Measurements from ENCODE around the gene SIK1.

The SIK1 gene

DNA sequence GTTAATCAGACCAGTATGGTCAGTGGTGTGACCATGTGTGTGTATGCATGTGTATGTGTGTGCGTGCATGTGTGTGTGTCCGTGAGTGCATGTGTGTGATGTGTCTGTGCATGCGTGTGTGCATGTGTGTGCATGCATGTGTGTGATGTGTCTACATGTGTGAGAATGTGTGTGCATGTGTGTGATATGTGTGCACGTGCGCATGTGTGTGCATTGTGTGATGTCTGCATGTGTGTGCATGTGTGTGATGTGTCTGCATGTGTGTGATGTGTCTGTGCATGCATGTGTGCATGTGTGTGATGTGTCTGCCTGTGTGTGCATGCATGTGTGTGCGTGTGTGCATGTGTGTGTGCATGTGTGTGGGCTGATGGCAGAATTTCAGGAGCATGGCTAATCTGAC, 58.2 kb downstream of the SIK1 start:
- TF ChIP-seq, protein P1, sequence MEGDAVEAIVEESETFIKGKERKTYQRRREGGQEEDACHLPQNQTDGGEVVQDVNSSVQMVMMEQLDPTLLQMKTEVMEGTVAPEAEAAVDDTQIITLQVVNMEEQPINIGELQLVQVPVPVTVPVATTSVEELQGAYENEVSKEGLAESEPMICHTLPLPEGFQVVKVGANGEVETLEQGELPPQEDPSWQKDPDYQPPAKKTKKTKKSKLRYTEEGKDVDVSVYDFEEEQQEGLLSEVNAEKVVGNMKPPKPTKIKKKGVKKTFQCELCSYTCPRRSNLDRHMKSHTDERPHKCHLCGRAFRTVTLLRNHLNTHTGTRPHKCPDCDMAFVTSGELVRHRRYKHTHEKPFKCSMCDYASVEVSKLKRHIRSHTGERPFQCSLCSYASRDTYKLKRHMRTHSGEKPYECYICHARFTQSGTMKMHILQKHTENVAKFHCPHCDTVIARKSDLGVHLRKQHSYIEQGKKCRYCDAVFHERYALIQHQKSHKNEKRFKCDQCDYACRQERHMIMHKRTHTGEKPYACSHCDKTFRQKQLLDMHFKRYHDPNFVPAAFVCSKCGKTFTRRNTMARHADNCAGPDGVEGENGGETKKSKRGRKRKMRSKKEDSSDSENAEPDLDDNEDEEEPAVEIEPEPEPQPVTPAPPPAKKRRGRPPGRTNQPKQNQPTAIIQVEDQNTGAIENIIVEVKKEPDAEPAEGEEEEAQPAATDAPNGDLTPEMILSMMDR (IDR thresholded peaks at IDR 0.05), result no peak

DNA sequence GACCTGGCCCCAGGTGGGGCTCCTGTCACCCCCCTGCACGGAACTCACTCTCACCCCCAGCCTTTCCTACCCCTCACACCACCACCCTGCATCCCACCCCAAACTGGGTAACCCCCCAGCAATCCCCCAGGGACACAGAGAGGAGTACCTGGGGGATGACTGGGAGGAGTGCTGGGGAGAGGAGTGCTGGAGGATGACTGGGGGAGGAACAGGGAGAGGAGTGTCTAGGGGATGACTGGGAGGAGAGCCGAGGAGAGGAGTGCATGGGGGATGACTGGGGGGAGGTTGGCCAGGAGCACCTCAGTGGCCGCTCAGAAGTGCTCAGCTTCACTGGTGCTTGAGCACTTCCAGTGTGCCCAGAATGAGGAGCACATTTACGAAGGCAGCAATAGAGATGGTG, 59.1 kb downstream of the SIK1 start:
- TF ChIP-seq, protein P1 (IDR thresholded peaks at IDR 0.05), result no peak

- TF ChIP-seq, protein P1 (IDR thresholded peaks at IDR 0.05), result no peak
These were observed 59.6 kb downstream of the SIK1 start for GRCh38 chr21:43367296-43367695.

GRCh38 chr21:43366656-43367055, 60.3 kb downstream of the SIK1 start:
- TF ChIP-seq, protein P1 (IDR thresholded peaks at IDR 0.05), result no peak

DNA sequence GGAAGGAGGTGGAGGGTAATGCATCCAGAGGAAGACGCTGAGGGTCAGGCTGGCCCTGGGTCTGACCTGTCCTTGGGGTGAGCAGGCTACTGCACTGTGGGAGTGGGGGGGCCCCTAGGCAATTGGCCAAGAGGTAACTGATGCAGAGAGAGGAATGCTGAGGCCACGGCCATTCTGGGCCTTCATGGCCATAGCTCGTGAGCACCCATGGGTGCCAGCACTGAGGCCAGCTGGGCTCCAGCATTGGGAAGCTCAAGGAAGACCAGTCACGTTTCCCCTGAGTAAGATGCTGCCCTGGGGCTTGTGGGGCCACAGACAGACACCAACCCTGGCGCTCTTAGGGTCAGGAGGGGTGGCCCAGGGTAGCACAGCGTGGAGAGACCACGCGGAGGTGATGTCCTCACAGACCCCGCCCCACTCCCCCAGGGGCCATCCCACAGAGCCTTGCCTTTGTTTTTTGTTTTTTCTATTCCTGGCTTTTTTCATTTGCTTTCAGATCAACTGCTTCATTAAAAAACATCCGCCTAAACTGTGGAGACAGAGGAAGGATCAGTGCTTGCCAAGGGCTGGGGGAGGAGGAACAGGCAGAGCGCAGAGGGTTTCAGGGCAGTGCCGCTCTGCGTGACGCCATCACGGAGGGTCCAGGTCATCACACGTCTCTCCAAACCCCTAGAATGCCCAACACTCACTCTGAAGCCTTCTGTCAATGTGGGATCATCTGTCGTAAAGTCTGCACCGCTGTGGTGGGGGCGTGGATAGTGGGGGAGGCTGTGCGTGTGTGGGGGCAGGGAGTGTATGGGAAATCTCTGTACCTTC, 61.1 kb downstream of the SIK1 start:
- TF ChIP-seq, protein P1 (IDR thresholded peaks at IDR 0.05), result no peak

DNA sequence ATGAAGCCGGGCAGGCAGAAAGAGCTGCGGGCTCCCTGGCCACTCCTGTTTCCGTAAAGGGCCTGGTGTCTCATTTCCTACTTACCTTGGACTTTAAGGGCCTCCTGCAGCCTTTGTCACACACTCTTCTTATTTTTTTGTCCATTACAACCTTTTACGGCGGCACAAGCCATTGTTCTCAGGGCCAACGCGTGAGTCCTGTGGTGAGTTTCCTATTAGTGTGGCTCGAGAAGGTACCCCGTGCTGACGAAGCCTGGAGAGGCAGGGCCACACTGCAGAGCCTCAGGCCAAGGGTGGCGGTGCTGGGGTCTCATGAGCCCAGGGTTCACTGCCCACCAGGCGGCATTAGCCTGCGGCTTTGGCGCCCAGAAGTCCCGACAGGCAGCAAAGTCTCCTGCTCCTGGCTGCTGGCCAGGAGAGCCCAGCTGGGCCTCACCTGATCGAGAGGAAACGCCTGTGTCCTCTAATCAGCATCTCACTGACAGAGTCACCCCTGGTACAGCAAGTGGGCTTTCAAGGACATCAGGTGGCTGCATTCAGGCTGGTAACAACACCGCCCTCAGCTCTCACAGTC, 62.0 kb downstream of the SIK1 start:
- TF ChIP-seq, protein P1 (IDR thresholded peaks at IDR 0.05), result no peak

Data from LNCAP (cell line).